GM18873 (cell line): ENCODE results near the gene HSF2.

Experiments
- ATAC-seq: cut with Tn5 transposase; IDR thresholded peaks from one replicate; pipeline ENCODE4 v1.9.1; 2021; ENCODE audit warnings: mild to moderate bottlenecking, moderate library complexity, moderate number of reproducible peaks; ENCODE audit not compliant: unreplicated experiment, low FRiP score

HSF2 gene

GRCh38 chr6:122393351-122393896 lies 6.0 kb upstream of the HSF2 start:
- peak; percentile 47 for ATAC-seq

GRCh38 chr6:122394016-122394415 lies 5.4 kb upstream of the HSF2 start:
- ATAC-seq = no peak

GRCh38 chr6:122399055-122399347 lies 451 bp upstream of the HSF2 start:
- no peak for ATAC-seq

- ATAC-seq = peak; percentile 11
Observed at GRCh38 chr6:122400121-122400450, 634 bp downstream of the HSF2 start.

- ATAC-seq = no peak
Observed at GRCh38 chr6:122400462-122401089, 1.1 kb downstream of the HSF2 start.

- ATAC-seq = no peak
Observed at GRCh38 chr6:122401104-122401503, 1.7 kb downstream of the HSF2 start.

- ATAC-seq = no peak
Observed at GRCh38 chr6:122404444-122404843, 5.0 kb downstream of the HSF2 start.

- ATAC-seq = no peak
Observed at GRCh38 chr6:122405417-122405816, 6.0 kb downstream of the HSF2 start.

GRCh38 chr6:122406187-122406586 lies 6.7 kb downstream of the HSF2 start:
- no peak for ATAC-seq

GRCh38 chr6:122407712-122408111 lies 8.3 kb downstream of the HSF2 start:
- ATAC-seq = no peak

- no peak for ATAC-seq
Observed at GRCh38 chr6:122408240-122408639, 8.8 kb downstream of the HSF2 start.

GRCh38 chr6:122408702-122409458 lies 9.4 kb downstream of the HSF2 start:
- ATAC-seq = no peak

GRCh38 chr6:122412001-122412400 lies 12.5 kb downstream of the HSF2 start:
- no peak for ATAC-seq

- no peak for ATAC-seq
Observed at GRCh38 chr6:122416825-122417224, 17.4 kb downstream of the HSF2 start.

- ATAC-seq = no peak
Observed at GRCh38 chr6:122422003-122422402, 22.6 kb downstream of the HSF2 start.

- ATAC-seq = peak; percentile 93
Observed at GRCh38 chr6:122422614-122423267, 23.3 kb downstream of the HSF2 start.

GRCh38 chr6:122423734-122424133 lies 24.3 kb downstream of the HSF2 start:
- ATAC-seq = no peak

GRCh38 chr6:122426597-122426996 lies 27.1 kb downstream of the HSF2 start:
- no peak for ATAC-seq

GRCh38 chr6:122428781-122429180 lies 29.3 kb downstream of the HSF2 start:
- no peak for ATAC-seq

- ATAC-seq = no peak
Observed at GRCh38 chr6:122429323-122429722, 29.9 kb downstream of the HSF2 start.

- ATAC-seq = no peak
Observed at GRCh38 chr6:122431780-122432179, 32.3 kb downstream of the HSF2 start.

- no peak for ATAC-seq
Observed at GRCh38 chr6:122432816-122433215, 33.4 kb downstream of the HSF2 start.
